GM19238 (cell line): Measurements from ENCODE around the gene SCARF2.
"Not testable (repeated sequence)": the region's sequence is repeated elsewhere in the genome, so short reads cannot be mapped to it uniquely, and the experiment has no call there.

Experiments
- DNase-seq: peaks from one replicate; pipeline ENCODE4 v3.0.0; 2011; ENCODE audit warnings: low spot score; ENCODE audit not compliant: insufficient read length

SCARF2 gene

DNA sequence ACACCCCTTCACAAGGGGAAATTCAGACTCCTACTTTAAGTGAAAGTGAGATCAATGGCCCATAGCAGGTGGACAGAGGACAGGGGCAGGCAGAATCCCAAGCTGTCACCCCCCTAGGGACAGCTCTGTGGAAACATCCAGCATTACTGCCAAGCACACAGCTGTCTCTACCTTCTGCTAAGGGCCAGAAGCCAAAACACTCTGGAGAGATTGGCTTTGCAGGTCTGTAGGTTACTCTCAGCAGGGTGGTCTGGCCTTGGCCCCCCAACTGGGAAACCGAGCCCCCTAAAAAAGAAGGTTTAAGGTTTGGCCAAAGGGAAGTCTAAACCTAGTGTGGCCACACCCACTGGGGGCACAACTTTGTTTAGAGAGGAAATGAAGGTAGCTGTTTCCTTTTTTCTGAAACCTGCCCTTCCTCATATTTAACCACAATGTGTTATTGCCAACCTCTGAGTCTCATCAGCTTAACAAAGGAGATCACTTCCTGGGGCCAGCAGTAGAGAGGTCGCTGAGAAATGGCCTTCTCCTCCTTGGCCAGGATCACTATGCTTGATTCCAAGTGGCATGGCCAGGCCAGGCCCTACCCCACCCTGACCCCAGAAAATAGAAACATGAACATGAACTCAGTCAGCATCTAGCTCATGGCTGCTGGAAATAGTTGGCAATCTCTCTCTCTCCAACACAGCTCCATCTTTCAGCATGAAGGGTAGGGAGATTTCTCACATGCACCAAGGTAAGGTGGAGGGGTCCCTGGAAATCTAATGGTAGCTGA is 25.9 kb upstream of the SCARF2 start:
- DNase-seq = no peak

DNA sequence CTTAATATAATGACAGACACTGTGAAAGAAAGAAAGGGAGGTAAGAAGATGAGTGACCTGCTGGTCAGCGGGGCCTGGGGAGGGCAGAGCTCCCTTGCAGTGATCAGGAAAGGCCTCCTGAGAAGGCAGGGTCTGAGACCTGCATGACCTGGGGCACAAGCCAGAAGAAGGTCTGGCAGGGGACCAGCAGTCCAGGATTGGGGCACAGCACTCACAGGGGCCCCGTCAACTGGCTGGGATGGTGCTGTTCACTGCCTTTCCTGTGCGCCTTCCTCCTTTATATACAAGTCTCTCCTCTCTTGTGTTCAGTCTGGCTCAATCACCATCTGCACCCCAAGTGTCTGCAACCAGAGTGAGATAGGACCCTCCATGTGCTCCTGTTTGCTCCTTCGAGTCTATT is 22.2 kb upstream of the SCARF2 start:
- no peak for DNase-seq

DNA sequence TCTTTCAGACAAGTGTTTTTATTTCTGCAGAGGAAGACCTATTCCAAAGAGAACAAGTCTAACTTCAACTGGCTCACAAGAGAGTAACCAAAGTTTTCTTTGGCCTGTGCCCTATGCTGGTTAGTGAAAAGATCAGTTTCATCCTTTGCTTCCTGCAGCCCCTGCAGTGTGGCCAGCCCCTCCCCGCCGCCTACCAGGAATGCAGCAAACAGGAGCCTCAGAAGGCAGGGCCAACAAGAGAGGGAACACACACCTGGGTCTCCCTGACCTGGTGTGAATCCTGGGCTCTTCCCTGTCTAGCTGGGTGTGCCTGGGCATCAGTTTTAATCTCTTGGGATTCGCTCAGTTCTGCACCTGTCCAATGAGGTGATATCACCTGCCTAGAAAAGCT is 21.5 kb upstream of the SCARF2 start:
- no peak for DNase-seq

DNA sequence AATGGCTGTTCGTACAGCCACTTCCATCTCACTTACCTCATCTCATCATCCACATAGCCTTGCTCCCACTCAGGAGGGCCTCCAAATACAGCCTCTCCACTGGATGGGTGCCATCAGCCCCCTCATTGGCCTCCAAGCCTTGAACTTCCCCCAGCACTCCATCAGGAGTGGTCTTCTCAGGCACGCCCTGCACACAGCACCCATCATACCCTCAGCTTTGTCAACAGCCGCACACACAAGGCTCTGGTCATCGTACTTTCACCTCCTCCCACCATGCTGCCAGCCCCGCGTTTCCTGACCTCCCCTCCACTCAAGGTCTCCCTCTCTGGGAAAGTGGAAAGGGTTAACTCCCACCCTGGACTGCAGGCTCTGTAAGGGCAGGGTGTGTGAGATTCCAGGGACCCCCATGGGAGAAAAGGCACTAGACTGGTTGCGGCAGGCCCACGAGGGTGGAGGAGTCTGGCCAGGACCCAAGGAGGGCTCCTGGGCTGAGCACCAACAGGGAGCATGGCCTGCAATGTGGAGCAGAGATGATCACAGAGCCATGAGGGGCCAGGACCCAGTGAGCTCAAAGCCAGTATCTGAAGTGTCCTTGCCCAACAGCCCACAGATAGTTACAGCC is 21.0 kb upstream of the SCARF2 start:
- DNase-seq = no peak

DNA sequence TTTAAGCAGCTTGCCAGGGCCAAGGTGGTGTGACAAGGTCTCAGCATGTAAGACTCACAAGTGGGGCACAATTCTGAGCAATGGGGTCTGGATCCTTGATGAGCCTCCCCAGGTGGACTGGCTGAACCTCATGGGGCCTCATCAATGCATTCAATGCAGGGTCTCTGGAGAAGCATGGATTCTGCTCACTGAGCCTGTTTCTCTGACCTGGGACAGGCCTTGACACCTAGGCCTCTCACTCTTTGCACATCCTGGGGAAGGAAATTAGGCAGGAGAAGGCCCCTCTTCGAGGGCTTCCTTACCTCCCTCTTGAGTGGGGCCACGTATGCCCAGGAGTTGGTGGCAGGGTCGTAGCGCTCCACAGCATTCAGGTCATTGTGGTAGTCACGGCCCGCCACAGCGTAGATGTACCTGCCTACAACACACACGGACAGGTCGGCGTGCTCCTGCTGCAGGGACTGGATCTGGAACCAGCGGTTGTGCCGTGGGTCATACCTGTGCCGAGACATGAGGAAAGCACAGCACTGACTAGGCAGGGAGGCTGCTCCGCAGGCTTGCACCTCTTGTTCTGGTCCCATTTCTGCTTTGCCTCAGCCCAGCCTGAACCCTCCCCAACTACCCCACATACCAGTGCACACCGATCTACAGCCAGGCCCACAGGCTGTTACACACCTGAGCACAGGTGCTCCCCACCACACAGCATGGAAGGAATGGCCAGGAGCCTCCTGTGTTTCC is 20.0 kb upstream of the SCARF2 start:
- no peak for DNase-seq

DNA sequence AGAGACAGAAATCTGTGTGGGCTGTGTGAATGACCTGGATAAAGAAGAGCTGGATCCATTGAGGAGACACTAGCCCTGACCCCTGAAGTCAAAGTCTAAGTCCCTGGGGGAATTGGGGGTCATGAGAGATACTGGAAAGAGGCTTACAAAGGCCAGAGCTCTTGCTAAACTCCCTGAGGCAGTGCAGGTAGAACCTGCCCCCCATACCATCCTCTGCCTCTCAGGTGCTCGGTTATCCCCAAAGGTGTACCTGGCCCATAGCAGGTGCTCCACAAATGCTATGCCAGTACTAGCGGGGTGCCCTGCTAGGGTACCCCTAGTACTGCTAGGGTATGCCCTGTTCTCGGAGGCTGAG is 19.1 kb upstream of the SCARF2 start:
- DNase-seq = no peak

DNA sequence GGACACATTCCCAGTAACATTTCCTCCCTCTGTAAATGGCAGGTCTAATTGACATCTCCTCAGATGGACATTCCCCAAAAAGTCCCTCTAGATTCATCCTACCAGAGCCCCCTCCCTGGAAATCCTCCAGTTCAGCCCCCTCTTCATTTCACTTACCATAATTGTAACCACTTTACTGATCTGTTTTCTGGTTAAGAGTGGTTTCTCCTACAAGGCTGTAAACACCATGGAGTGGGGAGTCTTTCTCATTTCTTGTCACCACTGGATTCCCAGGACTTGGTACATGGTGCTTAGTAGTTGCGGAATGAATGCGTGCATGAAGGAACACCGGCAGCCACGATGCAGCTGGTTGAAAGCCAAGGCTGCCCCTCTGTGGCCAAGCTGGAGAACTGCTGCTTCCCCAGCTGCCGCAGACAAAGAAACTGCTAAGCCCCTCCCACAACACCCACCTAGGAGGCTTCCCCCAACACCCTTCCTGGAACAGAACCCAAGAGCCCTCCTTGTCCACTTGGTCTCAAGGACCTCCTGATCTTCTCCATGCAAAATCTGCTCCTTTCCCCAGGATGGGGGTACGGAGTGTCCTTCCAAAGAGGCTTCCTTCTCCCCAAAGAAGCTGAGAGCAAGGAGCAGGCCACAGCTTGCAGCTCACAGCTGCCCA is 18.6 kb upstream of the SCARF2 start:
- DNase-seq = peak; percentile 82

DNA sequence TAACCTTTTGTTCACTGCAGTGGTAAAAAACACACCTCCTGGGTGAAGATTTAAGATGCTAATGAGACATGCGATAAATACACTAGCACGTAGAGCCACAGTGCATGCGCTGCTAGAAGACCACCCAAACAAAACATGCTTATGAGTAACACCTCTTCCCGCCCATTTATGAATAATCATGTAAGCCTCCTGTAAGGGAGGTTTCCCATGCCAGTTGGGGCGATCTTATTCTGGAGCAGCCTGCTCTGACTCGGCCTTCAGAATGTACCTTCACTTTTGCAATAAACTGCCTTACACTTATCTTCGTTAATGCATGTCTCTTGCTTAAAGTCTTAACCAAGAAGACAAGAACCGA is 18.1 kb upstream of the SCARF2 start:
- DNase-seq = no peak

DNA sequence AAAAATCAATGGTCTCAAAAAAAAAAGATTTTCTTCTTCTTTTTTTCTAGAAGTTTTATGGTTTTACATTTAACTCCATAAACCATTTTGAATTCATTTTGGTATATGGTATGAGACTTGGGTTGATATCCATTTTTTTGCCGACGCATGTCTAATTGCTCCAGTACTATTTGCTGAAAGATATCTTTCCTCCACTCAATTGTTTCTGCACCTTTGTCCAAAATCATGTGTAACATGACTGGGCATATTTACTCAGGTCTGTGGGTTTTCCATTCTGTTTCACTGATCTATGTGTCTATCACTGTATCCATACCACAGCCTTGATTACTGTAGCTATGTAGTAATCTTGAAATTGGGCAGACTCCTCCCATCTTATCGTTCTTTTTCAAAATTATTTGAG is 15.6 kb upstream of the SCARF2 start:
- no peak for DNase-seq

DNA sequence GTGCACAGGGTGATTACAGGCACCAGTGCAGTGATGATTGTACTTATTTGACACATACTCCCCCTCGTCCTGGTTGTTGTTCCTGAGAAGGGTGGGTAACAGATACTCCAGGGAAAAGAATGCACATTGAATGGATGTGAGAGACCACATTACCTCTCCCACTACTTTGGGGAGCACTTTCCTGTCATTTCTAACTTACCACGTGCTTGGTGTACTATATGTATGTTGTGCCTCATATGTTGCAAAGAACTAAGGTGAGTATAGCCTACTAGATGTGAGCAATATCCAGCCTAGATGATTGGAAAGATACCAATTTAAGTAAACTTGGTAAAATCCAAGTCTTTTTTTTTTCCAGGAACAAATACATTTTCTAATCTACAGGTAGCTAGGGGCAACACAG is 14.3 kb upstream of the SCARF2 start:
- DNase-seq = no peak

DNA sequence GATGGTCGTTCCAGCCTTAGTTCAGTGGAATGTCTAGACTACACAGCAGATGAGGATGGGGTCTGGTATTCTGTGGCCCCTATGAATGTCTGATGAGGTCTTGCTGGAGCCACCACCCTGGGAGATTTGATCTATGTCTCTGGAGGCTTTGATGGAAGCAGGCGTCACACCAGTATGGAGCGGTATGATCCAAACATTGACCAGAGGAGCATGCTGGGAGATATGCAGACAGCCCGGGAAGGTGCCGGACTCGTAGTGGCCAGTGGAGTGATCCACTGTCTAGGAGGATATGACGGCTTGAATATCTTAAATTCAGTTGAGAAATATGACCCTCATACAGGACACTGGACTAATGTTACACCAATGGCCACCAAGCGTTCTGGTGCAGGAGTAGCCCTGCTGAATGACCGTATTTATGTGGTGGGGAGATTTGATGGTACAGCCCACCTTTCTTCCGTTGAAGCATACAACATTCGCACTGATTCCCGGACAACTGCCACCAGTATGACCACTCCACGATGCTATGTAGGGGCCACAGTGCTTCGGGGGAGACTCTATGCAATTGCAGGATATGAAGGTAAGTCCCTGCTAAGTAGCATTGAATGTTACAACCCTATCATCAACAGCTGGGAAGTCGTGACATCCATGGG is 13.6 kb upstream of the SCARF2 start:
- not testable (repeated sequence) for DNase-seq

DNA sequence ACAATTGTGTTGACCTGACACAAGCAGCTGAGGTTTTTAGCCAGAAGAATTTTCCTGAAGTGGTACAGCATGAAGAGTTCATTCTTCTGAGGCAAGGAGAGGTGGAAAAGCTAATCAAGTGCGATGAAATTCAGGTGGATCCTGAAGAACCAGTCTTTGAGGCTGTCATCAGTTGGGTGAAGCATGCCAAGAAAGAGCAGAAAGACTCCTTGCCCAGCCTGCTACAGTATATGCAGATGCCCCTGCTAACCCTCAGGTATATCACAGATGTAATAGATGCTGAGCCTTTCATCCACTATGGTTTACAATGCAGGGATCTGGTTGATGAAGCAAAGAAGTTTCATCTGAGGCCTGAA is 12.9 kb upstream of the SCARF2 start:
- no peak for DNase-seq

DNA sequence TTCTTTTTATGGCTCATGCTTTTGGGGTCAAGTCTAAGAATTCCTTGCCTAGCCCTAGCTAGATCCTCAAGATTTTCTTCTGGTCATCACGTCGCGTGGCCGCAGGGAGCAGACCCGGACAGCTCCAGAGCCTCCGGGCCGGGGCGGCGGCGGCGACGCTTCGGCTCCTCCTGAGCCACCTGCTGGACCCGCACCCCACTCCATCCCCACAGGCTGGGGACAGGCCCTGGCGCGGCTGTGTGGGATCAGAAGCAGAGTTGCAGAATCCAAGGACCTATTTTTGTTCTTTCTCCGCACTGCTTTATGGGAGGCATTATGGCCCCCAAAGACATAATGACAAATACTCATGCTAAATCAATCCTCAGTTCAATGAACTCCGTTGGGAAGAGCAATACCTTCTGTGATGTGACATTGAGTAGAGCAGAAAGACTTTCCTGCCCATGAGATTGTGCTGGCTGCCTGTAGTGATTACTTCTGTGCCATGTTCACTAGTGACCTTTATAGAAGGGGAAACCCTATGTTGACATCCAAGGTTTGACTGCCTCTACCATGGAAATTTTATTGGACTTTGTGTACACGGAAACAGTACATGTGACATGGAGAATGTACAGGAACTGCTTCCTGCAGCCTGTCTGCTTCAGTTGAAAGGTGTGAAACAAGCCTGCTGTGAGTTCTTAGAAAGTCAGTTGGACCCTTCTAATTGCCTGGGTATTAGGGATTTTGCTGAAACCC is 12.4 kb upstream of the SCARF2 start:
- no peak for DNase-seq

DNA sequence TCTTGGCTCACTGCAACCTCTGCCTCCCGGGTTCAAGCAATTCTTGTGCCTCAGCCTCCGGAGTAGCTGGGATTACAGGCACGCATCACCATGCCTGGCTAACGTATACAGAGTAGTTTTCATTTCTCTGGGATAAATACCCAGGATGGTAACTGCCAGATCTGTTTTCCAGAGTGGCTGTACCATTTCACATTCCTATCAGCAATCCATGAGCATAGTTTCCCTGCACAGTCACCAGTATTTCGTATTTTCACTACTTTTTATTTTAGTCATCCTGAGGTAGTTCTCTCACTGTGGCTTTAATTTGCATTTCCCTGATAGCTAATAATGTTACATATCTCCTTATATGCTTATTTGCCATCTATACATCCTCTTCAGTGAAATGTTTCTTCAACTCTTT is 11.0 kb upstream of the SCARF2 start:
- no peak for DNase-seq

DNA sequence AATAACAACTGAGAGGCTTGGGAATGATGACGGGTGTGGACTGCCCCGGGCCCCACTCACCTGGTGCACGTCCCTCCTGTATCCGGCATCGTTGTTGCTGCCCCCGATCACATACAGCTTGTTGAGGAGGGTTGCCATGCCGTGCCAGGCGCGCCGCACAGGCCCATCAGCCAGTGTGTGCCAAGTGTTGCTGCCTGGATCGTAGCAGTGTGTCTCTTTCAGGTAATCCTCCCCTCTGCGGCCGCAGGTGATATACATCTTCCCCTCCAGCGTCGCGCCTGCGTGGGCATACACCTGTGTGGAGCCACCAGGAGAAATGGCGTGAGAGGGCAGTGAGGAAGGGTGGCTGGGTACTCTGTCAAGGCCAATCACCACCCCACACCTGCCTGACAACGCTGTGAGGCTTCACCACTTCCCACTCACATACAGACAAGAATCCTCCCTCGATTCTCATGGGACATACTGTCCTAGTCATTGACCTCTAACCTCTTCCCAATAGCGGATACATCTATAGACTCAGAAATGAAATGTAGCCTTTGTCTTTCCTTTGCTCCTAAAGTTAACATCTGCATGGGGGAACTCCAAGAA is 8.9 kb upstream of the SCARF2 start:
- no peak for DNase-seq

DNA sequence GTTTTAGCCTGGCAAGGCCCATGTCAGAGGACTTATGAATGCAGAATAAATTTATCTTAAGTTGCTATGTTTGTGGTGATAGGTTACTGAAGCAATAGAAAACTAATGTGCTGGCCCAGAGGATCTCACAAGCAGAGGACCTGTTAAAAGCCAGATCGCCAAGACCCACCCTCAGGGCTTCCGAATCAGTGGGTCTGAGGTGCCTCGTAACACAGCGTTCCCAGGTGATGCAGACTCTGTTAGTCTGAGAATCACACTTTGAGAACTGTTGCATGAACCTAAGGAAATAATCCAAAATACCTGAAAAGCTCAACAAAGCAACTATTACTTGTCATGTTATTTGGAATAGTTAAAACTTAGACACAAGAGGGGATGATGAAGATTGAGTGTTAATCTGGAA is 6.7 kb upstream of the SCARF2 start:
- DNase-seq = no peak

DNA sequence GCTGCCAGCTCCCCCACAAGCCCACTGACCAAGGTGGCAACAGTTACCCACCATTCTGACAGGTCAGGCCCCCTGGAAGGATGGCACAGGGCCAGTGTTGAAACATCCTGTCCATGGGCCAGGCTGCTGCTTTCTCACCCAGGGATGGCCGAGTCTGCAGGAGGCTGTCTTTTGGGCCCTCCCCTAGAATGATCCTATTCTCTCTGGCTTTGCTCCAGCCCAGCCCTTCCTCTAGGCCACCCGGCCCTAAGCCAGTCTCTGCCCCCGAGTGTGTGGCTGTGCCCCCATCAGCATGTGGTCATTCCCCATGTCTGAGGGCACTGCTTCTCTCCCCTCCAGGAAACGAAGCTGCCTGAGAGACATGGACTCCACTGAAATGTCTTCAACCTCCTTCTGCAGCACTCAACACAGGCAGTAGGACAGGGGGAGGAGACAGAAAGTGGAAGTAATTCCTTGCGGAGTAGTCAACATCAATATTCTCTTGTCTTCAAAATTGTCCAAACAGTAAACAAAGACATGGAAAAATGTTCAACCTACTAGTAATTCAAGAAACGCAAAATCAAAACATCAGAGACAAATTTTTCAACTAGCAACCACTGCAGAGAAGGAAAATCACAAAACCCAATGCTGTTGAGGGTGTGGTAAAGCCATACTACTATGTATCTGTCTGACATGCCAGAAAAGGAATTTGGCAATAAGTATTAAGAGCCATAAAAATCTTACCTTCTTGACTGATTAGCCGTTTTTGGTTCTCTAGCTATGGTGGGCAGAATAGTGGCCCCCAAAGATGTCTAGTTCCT is 5.1 kb upstream of the SCARF2 start:
- DNase-seq = no peak

DNA sequence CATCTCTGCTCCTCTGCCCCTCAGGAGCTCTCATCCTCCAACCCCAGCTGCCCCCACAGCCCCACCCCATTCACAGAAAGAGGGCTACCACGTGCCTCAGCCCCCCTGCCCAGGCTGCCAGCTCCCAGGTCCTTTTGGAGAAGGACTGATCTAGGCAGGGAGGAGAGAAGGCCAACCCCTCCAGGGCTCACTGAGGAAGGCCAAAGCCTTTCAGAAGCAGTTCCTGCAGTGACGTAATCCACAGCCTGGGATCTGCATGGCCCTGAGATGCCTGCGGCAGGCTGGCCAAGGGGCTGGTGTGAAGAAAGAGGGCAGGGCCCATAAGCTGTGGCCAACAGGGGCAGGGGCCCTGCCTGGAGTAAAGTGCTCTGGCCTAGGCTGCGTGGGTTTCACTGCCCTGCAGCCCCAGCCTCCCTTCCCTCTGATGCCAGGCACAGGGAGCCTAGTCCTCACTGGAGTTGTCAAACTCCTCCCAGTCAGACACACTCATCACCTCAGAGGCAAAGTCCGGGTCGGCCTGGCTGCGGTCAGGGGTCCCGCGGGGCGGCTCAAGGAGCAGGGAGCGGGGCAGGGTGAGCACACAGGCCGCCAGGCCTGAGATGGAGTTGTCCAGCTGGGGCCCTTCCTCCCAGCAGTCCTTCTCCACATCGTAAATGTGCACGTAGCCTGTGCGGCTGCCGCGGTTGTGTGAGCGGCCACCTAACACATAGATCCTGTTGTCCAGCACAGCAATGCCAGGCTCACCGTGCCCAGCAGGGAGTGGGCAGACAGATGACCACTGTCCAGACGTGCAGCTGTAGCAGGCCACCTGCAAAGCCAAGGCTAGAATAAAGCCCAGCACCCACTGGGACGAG is 4.2 kb upstream of the SCARF2 start:
- DNase-seq = no peak
